CD4-positive, alpha-beta T cell treated with Interleukin-1 beta for 1 hour (primary cell): ENCODE results near the gene COL8A1.
"Not testable (repeated sequence)": the region's sequence is repeated elsewhere in the genome, so short reads cannot be mapped to it uniquely, and the experiment has no call there.

ENCODE experiments used
- DNase-seq, 2 donors: peaks; one replicate each; pipeline ENCODE4 v3.0.0-alpha.2; 2020 to 2022

The COL8A1 gene

GRCh38 chr3:99712291-99712954 is 74.0 kb downstream of the COL8A1 start:
- DNase-seq, result no peak

- DNase-seq, result no peak
Measured at GRCh38 chr3:99713440-99713839, 75.0 kb downstream of the COL8A1 start.

- no peak for DNase-seq
Measured at GRCh38 chr3:99714146-99714545, 75.8 kb downstream of the COL8A1 start.

- no peak for DNase-seq
Measured at GRCh38 chr3:99714575-99714974, 76.2 kb downstream of the COL8A1 start.

GRCh38 chr3:99716463-99716995 is 78.1 kb downstream of the COL8A1 start:
- DNase-seq, result no peak

- DNase-seq, result no peak
Measured at GRCh38 chr3:99720985-99721632, 82.7 kb downstream of the COL8A1 start.

- DNase-seq, result no peak
Measured at GRCh38 chr3:99721633-99722007, 83.2 kb downstream of the COL8A1 start.

GRCh38 chr3:99724276-99724675 is 85.9 kb downstream of the COL8A1 start:
- no peak for DNase-seq

GRCh38 chr3:99730870-99731269 is 92.5 kb downstream of the COL8A1 start:
- no peak for DNase-seq

- DNase-seq, result no peak
Measured at GRCh38 chr3:99731499-99731898, 93.1 kb downstream of the COL8A1 start.

GRCh38 chr3:99740371-99740770 is 102.0 kb downstream of the COL8A1 start:
- not testable (repeated sequence) for DNase-seq

GRCh38 chr3:99741588-99741987 is 103.2 kb downstream of the COL8A1 start:
- DNase-seq, result no peak

GRCh38 chr3:99747915-99748314 is 109.5 kb downstream of the COL8A1 start:
- no peak for DNase-seq

GRCh38 chr3:99751649-99752048 is 113.3 kb downstream of the COL8A1 start:
- DNase-seq, result no peak

- peak in 1 of 2 donors; percentile 11 for DNase-seq
Measured at GRCh38 chr3:99753268-99753975, 115.0 kb downstream of the COL8A1 start.

- DNase-seq, result no peak
Measured at GRCh38 chr3:99755831-99756230, 117.4 kb downstream of the COL8A1 start.

- DNase-seq, result no peak
Measured at GRCh38 chr3:99757966-99758365, 119.6 kb downstream of the COL8A1 start.

GRCh38 chr3:99758502-99759177 is 120.2 kb downstream of the COL8A1 start:
- DNase-seq, result no peak

- no peak for DNase-seq
Measured at GRCh38 chr3:99760031-99760430, 121.6 kb downstream of the COL8A1 start.

GRCh38 chr3:99760629-99761028 is 122.2 kb downstream of the COL8A1 start:
- no peak for DNase-seq

GRCh38 chr3:99761415-99762165 is 123.2 kb downstream of the COL8A1 start:
- no peak for DNase-seq

- no peak for DNase-seq
Measured at GRCh38 chr3:99762901-99763300, 124.5 kb downstream of the COL8A1 start.

- DNase-seq, result no peak
Measured at GRCh38 chr3:99764377-99764776, 126.0 kb downstream of the COL8A1 start.
